Myometrial cell (primary cell): ENCODE data around the gene VWA1. TPM values are rescaled to one million over a fixed set of nuclear protein-coding genes. Genes with fewer than 3 reads are reported as not detected.

Source experiments
- total RNA-seq: library from RNA; depleted of rRNA; stranded (reverse); fragments of >200 nt; gene quantifications from 2 replicates; pipeline ENCODE4 v1.2.3, GENCODE V29; 2015

VWA1 gene, protein sequence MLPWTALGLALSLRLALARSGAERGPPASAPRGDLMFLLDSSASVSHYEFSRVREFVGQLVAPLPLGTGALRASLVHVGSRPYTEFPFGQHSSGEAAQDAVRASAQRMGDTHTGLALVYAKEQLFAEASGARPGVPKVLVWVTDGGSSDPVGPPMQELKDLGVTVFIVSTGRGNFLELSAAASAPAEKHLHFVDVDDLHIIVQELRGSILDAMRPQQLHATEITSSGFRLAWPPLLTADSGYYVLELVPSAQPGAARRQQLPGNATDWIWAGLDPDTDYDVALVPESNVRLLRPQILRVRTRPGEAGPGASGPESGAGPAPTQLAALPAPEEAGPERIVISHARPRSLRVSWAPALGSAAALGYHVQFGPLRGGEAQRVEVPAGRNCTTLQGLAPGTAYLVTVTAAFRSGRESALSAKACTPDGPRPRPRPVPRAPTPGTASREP
- 12.2 and 13.3 TPM in 2 replicates for total RNA-seq

DNA sequence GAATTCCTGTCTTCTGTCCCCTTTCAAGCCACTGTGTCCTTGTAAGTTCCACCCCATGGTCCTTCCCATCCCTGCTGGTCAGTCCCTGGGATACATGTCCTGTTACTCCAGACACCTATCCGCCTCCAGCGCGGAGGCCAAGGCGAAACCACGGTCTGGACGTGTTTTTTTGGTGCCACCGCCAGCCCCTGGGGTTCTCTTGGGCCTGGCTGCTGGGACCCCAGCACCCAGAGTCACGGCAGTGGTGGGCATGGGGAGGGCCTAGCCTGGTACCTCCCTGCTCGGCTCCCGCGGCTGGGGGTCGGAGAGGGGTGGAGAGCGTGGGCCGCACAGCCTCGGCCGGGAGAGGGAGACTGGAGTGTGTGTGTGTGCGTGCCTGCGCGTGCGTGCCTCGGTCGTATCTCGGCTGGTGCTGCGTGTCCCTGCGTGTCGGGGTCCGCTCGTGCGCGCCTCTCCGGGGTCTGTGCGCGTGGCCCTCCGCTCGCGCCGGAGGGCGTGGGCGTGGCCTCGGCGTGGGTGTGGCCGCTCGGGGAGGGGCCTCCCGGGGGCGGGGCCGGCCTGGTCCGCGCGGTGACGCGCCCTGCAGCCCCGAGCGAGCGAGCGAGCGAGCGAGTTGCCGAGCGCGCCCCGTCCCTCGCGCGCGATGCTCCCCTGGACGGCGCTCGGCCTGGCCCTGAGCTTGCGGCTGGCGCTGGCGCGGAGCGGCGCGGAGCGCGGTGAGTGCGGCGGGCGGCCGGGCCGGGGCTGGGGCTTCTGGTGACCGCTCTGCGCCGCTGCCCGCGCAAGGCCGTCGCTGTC lies at the start of gene VWA1:
Gene VWA1, plus strand, starts transcription at position 585 of the 798 bp plus-strand sequence. Its CDS starts 59 bp downstream, at position 644.

DNA sequence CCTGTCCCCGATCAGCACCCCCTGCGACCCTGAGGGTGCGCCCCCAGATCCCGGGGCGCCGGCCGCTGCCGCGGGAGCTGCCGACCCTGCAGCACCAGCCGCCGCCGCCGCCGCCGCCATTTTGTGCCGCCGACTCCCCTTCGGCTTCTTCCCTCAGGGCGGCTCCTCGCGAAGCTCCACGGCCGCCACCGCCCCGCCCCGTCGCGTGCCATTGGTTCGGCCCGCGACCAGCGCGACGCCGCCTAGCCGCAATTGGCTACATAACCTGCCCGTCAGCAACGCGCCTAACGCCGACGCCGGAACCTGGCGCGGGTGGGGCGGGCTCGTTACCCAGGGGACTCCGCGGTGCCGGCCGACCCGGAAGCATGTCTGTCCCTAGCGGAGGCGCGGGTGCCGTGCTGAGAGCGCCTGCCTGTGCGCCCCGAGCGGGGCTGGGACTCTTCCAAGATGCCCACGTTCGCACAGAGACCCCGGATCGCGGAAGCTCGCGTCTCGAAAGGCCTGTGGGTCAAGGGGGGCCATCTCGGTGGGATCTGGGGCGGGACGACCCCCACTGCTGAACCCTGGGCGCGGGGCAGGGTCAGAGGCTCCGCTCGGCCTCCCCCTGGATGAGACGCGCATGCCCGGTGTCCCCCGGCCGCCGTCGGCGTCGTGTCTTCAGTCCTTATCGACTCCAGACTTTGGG lies 36.2 kb upstream of the VWA1 start, which contains the start of gene CCNL2:
Gene CCNL2, minus strand, starts transcription at position 149 of the 685 bp plus-strand sequence. Its CDS starts 29 bp downstream, at position 120.

DNA sequence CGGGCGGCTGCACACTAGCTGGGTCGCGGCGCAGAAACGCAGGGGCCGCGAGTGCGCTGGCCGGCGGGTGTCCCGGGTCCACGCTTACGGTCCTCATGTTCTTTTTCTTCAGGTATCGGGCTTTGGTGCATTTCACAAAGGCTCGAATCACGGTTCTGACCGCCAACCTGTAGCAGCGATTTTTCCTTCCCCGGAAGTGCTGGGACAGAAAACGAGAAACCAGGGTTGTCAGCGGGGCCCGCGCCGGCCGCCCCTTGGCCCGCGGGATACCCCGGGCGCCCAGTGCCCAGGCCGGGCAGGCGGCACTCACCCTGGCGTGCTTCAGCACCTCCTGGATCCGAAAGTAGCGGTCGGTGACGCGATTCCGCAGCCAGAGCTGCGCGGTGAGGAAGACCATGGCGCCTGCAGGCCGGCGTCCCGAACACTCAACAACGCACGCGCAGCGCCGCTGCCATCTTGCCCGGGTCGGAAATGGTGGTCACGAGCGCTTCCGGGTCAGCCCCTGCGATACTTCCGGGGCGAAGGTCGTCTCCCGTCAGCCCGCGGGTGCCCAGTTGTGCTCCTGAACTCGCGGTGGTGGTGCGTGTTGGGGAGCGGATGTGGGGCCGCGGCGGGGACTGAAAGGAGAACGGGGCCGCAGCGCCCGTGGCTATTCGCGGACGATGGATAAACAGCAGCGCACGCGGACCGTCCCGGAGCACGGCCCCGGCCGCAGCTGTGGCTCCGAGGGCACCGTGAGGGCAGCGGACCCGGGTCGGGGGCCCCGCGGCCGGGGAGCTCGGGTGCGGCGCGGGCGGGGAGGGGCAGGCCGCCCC lies 28.5 kb upstream of the VWA1 start, which contains the start of gene MRPL20:
Gene MRPL20, minus strand, starts transcription at position 473 of the 815 bp plus-strand sequence. Its CDS starts 76 bp downstream, at position 397.

DNA sequence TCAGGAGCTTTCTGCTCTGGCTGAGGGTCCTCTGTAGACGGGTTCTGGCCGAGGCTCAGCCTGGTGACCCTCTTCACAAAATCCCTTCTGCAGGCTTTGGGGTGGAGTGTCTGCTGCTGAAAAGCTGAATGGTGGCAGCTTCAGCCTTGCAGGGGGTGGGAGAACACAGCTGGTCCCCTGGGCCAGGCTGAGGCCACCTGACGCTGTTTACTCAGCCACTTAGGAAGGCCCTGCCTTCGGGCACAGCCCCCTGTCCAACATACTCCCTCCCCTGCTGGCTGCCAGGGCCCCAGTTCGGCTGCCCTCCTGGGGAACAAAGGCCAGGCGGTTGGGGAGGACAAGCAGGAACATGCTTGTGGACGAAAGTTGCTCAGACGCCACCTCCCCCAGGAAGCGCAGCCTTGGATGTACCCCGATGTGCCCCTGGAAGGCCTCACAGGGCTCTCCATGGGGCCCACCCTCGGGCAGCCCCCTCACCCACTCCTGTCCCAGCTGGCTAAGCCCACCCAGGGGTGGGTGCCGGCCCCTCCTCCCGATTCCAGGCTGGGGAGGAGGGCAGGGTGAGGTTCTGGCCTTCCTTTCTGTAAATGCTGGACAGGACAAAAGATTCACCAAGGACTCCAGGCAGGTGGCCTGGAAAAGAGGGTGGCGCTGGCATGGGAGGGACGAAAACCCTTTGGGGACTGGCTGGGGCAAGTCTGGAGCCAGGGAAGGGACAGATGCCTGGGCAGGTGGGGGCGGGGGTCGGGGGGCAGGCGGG lies 14.2 kb upstream of the VWA1 start, which contains the start of gene ANKRD65:
Gene ANKRD65, minus strand, starts transcription at position 130 of the 760 bp plus-strand sequence. CDS start 271 bp downstream, outside the sequence.

DNA sequence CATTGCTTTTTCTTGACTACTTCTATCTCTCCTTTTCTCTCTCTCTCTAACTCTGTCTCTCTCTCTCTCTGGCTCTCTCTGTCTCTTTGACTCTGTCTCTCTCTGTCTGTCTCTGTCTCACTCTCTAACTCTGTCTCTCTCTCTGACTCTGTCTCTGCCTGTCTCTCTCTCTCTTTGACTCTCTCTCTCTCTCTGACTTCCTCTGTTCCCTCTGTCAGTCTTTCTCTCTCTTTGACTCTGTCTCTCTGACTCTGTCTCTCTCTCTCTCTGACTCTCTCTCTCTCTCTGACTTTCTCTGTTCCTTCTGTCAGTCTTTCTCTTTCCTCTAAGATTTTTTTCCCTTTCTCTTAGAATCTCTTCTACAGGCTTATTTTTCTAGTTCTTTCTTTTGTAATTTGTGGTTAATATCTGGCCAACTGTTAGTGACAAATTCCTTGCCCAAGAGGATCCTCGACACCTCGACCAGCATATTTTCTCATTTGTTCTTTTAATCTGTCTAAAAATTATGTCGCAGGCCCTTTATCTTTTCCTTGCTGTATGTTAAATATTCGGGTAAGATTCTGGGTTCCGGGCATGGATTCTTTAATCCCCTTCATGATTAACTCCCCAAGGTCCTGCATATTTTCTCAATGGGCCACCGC lies 13.7 kb downstream of the VWA1 start, which contains the start of gene ATAD3C:
Gene ATAD3C, plus strand, starts transcription at position 591 of the 641 bp plus-strand sequence. CDS start 995 bp downstream, outside the sequence.

DNA sequence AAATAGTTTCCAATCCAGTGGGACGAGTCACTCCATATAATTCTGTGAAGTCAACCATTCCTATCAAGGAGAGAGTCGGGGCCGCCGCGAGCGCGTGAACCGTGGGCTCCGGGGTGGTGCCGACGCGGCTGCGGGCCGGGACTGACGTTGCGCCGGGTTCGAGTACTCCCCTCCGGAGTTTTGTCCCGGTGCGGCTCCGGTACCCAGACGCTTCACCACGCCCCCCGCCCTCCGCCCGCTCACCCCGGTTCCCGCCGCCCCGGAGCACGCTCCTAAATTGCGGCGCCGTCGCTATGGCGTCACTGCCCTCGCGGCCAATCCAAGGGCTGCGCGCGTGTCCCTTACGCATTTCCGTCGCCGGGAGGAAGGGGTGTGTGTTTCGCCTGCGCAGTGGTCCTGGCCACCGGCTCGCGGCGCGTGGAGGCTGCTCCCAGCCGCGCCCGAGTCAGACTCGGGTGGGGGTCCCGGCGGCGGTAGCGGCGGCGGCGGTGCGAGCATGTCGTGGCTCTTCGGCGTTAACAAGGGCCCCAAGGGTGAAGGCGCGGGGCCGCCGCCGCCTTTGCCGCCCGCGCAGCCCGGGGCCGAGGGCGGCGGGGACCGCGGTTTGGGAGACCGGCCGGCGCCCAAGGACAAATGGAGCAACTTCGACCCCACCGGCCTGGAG lies 36.0 kb downstream of the VWA1 start, which contains the start of gene ATAD3B:
Gene ATAD3B, plus strand, starts transcription at position 377 of the 664 bp plus-strand sequence. Its CDS starts 120 bp downstream, at position 497.

Other genes starting within 250 kb of the VWA1 start
- gene TNFRSF18, start 229.1 kb upstream of the VWA1 start, total RNA-seq: 1.9 and 3.7 TPM in 2 replicates
- not detected in 2 replicates for gene TNFRSF4, start 221.5 kb upstream of the VWA1 start, total RNA-seq
- 216 and 244 TPM in 2 replicates for gene SDF4, start 203.7 kb upstream of the VWA1 start, total RNA-seq
- gene B3GALT6, start 203.5 kb upstream of the VWA1 start, total RNA-seq: 23.9 and 24.6 TPM in 2 replicates
- gene C1QTNF12, start 189.0 kb upstream of the VWA1 start, total RNA-seq: 1.1 TPM in 1 of 2 replicates, not detected in the other
- 40.1 and 44.5 TPM in 2 replicates for gene UBE2J2, start 161.8 kb upstream of the VWA1 start, total RNA-seq
- under 0.01 TPM in 1 of 2 replicates, not detected in the other for gene SCNN1D, start 155.3 kb upstream of the VWA1 start, total RNA-seq
- gene ACAP3, start 127.8 kb upstream of the VWA1 start, total RNA-seq: 19.1 and 25.4 TPM in 2 replicates
- 33.4 and 34.2 TPM in 2 replicates for gene PUSL1, start 127.1 kb upstream of the VWA1 start, total RNA-seq
- 119 TPM in 2 replicates for gene INTS11, start 111.0 kb upstream of the VWA1 start, total RNA-seq
- 21.6 and 39.8 TPM in 2 replicates for gene CPTP, start 110.9 kb upstream of the VWA1 start, total RNA-seq
- gene TAS1R3, start 104.4 kb upstream of the VWA1 start, total RNA-seq: 0.18 TPM in 1 of 2 replicates, not detected in the other
- 66.8 and 69.5 TPM in 2 replicates for gene DVL1, start 86.3 kb upstream of the VWA1 start, total RNA-seq
- gene MXRA8, start 77.1 kb upstream of the VWA1 start, total RNA-seq: 354 and 384 TPM in 2 replicates
- 186 and 214 TPM in 2 replicates for gene AURKAIP1, start 60.5 kb upstream of the VWA1 start, total RNA-seq
- 33.4 and 51.4 TPM in 2 replicates for gene CCNL2, start 36.4 kb upstream of the VWA1 start, total RNA-seq
- gene MRPL20, start 28.4 kb upstream of the VWA1 start, total RNA-seq: 136 and 244 TPM in 2 replicates
- gene ANKRD65, start 14.4 kb upstream of the VWA1 start, total RNA-seq: 4.3 and 6.6 TPM in 2 replicates
- 0.29 and 3.4 TPM in 2 replicates for gene ATAD3C, start 14.0 kb downstream of the VWA1 start, total RNA-seq
- gene ATAD3B, start 36.1 kb downstream of the VWA1 start, total RNA-seq: 29.1 and 33.2 TPM in 2 replicates
- gene ATAD3A, start 76.5 kb downstream of the VWA1 start, total RNA-seq: 58.5 and 59.7 TPM in 2 replicates
- gene TMEM240, start 104.9 kb downstream of the VWA1 start, total RNA-seq: 18.3 and 20.5 TPM in 2 replicates
- gene SSU72, start 139.2 kb downstream of the VWA1 start, total RNA-seq: 104 and 107 TPM in 2 replicates
- gene FNDC10, start 164.4 kb downstream of the VWA1 start, total RNA-seq: 0.86 and 1.4 TPM in 2 replicates
- 24.3 and 33.2 TPM in 2 replicates for gene MIB2, start 179.8 kb downstream of the VWA1 start, total RNA-seq
- gene MMP23B, start 196.5 kb downstream of the VWA1 start, total RNA-seq: 0.58 and 19.3 TPM in 2 replicates
- gene CDK11B, start 223.3 kb downstream of the VWA1 start, total RNA-seq: 9.5 and 11.3 TPM in 2 replicates